GM18909 (cell line): Measurements from ENCODE around the gene CYP4X1.
"Not testable (repeated sequence)": the region's sequence is repeated elsewhere in the genome, so short reads cannot be mapped to it uniquely, and the experiment has no call there.

ENCODE experiments used
- ATAC-seq: cut with Tn5 transposase; IDR thresholded peaks from one replicate; pipeline ENCODE4 v1.9.1; 2021; ENCODE audit warnings: mild to moderate bottlenecking; ENCODE audit not compliant: unreplicated experiment, poor library complexity

CYP4X1 gene

GRCh38 chr1:47023268-47024140 lies at the start of gene CYP4X1:
Gene CYP4X1 (plus strand): TSS chr1:47023669. CDS start chr1:47023818, 149 bp downstream.
- no peak for ATAC-seq

- no peak for ATAC-seq
Observed at GRCh38 chr1:46983166-46983829, 40.2 kb upstream of the CYP4X1 start.

GRCh38 chr1:46983830-46984586 lies 39.5 kb upstream of the CYP4X1 start:
- no peak for ATAC-seq

GRCh38 chr1:46990541-46990940 lies 32.9 kb upstream of the CYP4X1 start:
- not testable (repeated sequence) for ATAC-seq

GRCh38 chr1:46991083-46991923 lies 32.2 kb upstream of the CYP4X1 start:
- ATAC-seq = no peak

GRCh38 chr1:46996659-46997281 lies 26.7 kb upstream of the CYP4X1 start:
- ATAC-seq = no peak

GRCh38 chr1:47002211-47002610 lies 21.3 kb upstream of the CYP4X1 start:
- ATAC-seq = no peak

GRCh38 chr1:47003896-47004403 lies 19.5 kb upstream of the CYP4X1 start:
- ATAC-seq = no peak

GRCh38 chr1:47006437-47006836 lies 17.0 kb upstream of the CYP4X1 start:
- not testable (repeated sequence) for ATAC-seq

GRCh38 chr1:47013293-47013692 lies 10.2 kb upstream of the CYP4X1 start:
- ATAC-seq = no peak

GRCh38 chr1:47021070-47021469 lies 2.4 kb upstream of the CYP4X1 start:
- ATAC-seq = no peak

GRCh38 chr1:47024141-47024801 lies 802 bp downstream of the CYP4X1 start:
- ATAC-seq = no peak

- ATAC-seq = no peak
Observed at GRCh38 chr1:47030170-47030805, 6.8 kb downstream of the CYP4X1 start.

GRCh38 chr1:47031059-47031458 lies 7.6 kb downstream of the CYP4X1 start:
- ATAC-seq = no peak

GRCh38 chr1:47031585-47031984 lies 8.1 kb downstream of the CYP4X1 start:
- no peak for ATAC-seq

- ATAC-seq = no peak
Observed at GRCh38 chr1:47036764-47037163, 13.3 kb downstream of the CYP4X1 start.

- ATAC-seq = no peak
Observed at GRCh38 chr1:47059376-47059775, 35.9 kb downstream of the CYP4X1 start.

GRCh38 chr1:47067097-47067594 lies 43.7 kb downstream of the CYP4X1 start, which contains the start of gene CYP4Z1:
Gene CYP4Z1 (plus strand): TSS chr1:47067231. CDS start chr1:47067491, 260 bp downstream.
- ATAC-seq = no peak
